ENCODE measurements around the gene PTPRK. TPM values are rescaled to one million over a fixed set of nuclear protein-coding genes. Genes with fewer than 3 reads are reported as not detected.

Gene PTPRK
- total and polyA plus RNA-seq, 10 of the 15 experiments (the other 5 are each of a cell fraction or from before 2014, with no cell fraction given), result 0.23 to 1.9 (median 0.55) TPM

GRCh38 chr6:128560966-128561365 lies 40.6 kb upstream of the PTPRK start:
- Histone ChIP-seq H3K4me1 (ENCODE audit: control insufficient read depth, insufficient read depth, low read length) (no peaks in the 10 kb centered on the region), H2AFZ (ENCODE audit: control insufficient read depth, low read depth, low read length) (no peak overlapping the region), H3K4me2 (ENCODE audit: control insufficient read depth, insufficient read depth) (no peak overlapping the region), H3K9ac (ENCODE audit: control insufficient read depth, insufficient read depth, low read length) (no peak overlapping the region), H3K27ac (ENCODE audit: control insufficient read depth, insufficient read depth) (no peak overlapping the region), H3K36me3 (ENCODE audit: control insufficient read depth in 2 of 2, insufficient read depth in 2 of 2, low read length in 1 of 2) (no peaks in the 10 kb centered on the region), H3K27me3 (replicated peaks in 1 of 2; ENCODE audit: control insufficient read depth in 2 of 2, insufficient read depth in 2 of 2, low read length in 1 of 2) (no peaks in the 10 kb centered on the region), H4K20me1 (ENCODE audit: control insufficient read depth, insufficient read depth) (no peaks in the 10 kb centered on the region), H3K9me3 (replicated peaks; ENCODE audit: control insufficient read depth, insufficient read depth, low read length) (no peaks in the 10 kb centered on the region), H3K4me3 (no peak overlapping the region), H3K79me2 (ENCODE audit: control insufficient read depth, insufficient read depth, low read length) (no peaks in the 10 kb centered on the region)
- POLR2A ChIA-PET, result no interaction called here
- CTCF ChIA-PET, result no interaction called here
- intact Hi-C loops (cut with micrococcal nuclease; ENCODE audit: unreplicated experiment), result no loop called here
- SMC1A ChIA-PET (ENCODE audit: uncharacterized antibody, unreplicated experiment), result no interaction called here
- no peak for FAIRE-seq
- no TSS peak for BruUV-seq (replicated peaks)
- ATAC-seq, result no peak
- TF ChIP-seq YY1 (IDR thresholded peaks at IDR 0.05; ENCODE audit: low read depth, low read length) (no peak), ETV6 (conservative IDR thresholded peaks at IDR 0.05 in 1 of 2, IDR thresholded peaks at IDR 0.05 in 1 of 2; ENCODE audit: borderline replicate concordance in 1 of 2, low read depth in 1 of 2) (no peak), TAF1 (IDR thresholded peaks at IDR 0.05; ENCODE audit: borderline replicate concordance, low read depth, low read length) (no peak), SIN3A (IDR thresholded peaks at IDR 0.05; ENCODE audit: low read depth, low read length) (no peak)
- TF ChIP-seq, protein P1, sequence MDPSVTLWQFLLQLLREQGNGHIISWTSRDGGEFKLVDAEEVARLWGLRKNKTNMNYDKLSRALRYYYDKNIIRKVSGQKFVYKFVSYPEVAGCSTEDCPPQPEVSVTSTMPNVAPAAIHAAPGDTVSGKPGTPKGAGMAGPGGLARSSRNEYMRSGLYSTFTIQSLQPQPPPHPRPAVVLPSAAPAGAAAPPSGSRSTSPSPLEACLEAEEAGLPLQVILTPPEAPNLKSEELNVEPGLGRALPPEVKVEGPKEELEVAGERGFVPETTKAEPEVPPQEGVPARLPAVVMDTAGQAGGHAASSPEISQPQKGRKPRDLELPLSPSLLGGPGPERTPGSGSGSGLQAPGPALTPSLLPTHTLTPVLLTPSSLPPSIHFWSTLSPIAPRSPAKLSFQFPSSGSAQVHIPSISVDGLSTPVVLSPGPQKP (IDR thresholded peaks at IDR 0.05; ENCODE audit: low read depth, low read length), result no peak
- TF ChIP-seq, protein P2, sequence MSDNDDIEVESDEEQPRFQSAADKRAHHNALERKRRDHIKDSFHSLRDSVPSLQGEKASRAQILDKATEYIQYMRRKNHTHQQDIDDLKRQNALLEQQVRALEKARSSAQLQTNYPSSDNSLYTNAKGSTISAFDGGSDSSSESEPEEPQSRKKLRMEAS (IDR thresholded peaks at IDR 0.05; ENCODE audit: low read depth, low read length), result no peak
- RAD21 ChIA-PET (ENCODE audit: unreplicated experiment), result no interaction called here
- DNase-seq (ENCODE audit: low read depth, low spot score), result no peak
- in situ Hi-C loops (cut with MboI), result no loop called here

DNA sequence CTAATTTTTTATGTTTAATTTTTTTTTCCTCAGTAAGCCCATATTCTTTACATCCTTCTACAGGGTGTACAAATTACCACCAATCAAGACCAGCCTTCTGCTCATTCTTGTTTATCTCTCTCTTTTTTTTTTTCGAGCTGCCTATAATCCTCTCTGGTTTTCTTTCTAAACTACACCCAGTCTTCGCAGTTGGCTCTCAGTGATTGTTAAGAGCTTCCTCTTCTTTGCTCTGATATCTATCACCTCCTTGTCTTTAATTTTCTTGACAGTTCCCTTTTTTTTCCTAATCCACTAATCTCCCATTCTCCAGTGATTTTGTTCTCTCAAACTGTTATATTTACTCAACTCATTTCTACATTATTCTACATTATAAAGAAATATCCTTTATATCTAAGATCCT lies 38.5 kb upstream of the PTPRK start:
- intact Hi-C loops (cut with micrococcal nuclease; ENCODE audit: unreplicated experiment), result no loop called here
- BruUV-seq (replicated peaks), result no TSS peak
- POLR2A ChIA-PET, result no interaction called here
- Histone ChIP-seq H2AFZ (ENCODE audit: control insufficient read depth, low read depth, low read length) (no peak overlapping the region), H3K4me3 (no peak overlapping the region), H3K4me1 (ENCODE audit: control insufficient read depth, insufficient read depth, low read length) (no peaks in the 10 kb centered on the region), H3K36me3 (ENCODE audit: control insufficient read depth in 2 of 2, insufficient read depth in 2 of 2, low read length in 1 of 2) (no peaks in the 10 kb centered on the region), H3K27ac (ENCODE audit: control insufficient read depth, insufficient read depth) (no peak overlapping the region), H3K79me2 (ENCODE audit: control insufficient read depth, insufficient read depth, low read length) (no peaks in the 10 kb centered on the region), H3K27me3 (replicated peaks in 1 of 2; ENCODE audit: control insufficient read depth in 2 of 2, insufficient read depth in 2 of 2, low read length in 1 of 2) (no peaks in the 10 kb centered on the region), H3K9ac (ENCODE audit: control insufficient read depth, insufficient read depth, low read length) (no peak overlapping the region), H3K9me3 (replicated peaks; ENCODE audit: control insufficient read depth, insufficient read depth, low read length) (no peaks in the 10 kb centered on the region), H3K4me2 (ENCODE audit: control insufficient read depth, insufficient read depth) (no peak overlapping the region), H4K20me1 (ENCODE audit: control insufficient read depth, insufficient read depth) (no peaks in the 10 kb centered on the region)
- ATAC-seq, result no peak
- SMC1A ChIA-PET (ENCODE audit: uncharacterized antibody, unreplicated experiment), result no interaction called here
- DNase-seq (ENCODE audit: low read depth, low spot score), result no peak
- FAIRE-seq, result no peak
- RAD21 ChIA-PET (ENCODE audit: unreplicated experiment), result no interaction called here
- 0% methylated on average over 2 of the region's 2 CpGs for WGBS (ENCODE audit: insufficient coverage, insufficient replicate concordance, low lambda C conversion rate, missing lambda C conversion rate)
- in situ Hi-C loops (cut with MboI), result no loop called here
- CTCF ChIA-PET, result interaction anchor here (0.6 kb wide), 1 partner anchor 131 kb away, joined by 3 read pairs; no protein-coding TSS in a partner anchor
- TF ChIP-seq BACH1 (IDR thresholded peaks at IDR 0.05; ENCODE audit: borderline replicate concordance), result no peak
- TF ChIP-seq STAT1 (conservative IDR thresholded peaks at IDR 0.05), result no peak
- TF ChIP-seq ZNF622 (IDR thresholded peaks at IDR 0.05), result no peak
- TF ChIP-seq CREB1 (IDR thresholded peaks at IDR 0.05; ENCODE audit: low read depth), result no peak
- no peak for TF ChIP-seq CBFB (IDR thresholded peaks at IDR 0.05; ENCODE audit: low read depth)
- no peak for TF ChIP-seq CREM (IDR thresholded peaks at IDR 0.05; ENCODE audit: low read depth)
- no peak for TF ChIP-seq ETV6 (conservative IDR thresholded peaks at IDR 0.05 in 1 of 2, IDR thresholded peaks at IDR 0.05 in 1 of 2; ENCODE audit: borderline replicate concordance in 1 of 2, low read depth in 1 of 2)
- TF ChIP-seq SMAD1 (IDR thresholded peaks at IDR 0.05; ENCODE audit: low read depth, partially characterized antibody), result no peak
- no peak for TF ChIP-seq PAX8 (IDR thresholded peaks at IDR 0.05)
- TF ChIP-seq, protein P3, sequence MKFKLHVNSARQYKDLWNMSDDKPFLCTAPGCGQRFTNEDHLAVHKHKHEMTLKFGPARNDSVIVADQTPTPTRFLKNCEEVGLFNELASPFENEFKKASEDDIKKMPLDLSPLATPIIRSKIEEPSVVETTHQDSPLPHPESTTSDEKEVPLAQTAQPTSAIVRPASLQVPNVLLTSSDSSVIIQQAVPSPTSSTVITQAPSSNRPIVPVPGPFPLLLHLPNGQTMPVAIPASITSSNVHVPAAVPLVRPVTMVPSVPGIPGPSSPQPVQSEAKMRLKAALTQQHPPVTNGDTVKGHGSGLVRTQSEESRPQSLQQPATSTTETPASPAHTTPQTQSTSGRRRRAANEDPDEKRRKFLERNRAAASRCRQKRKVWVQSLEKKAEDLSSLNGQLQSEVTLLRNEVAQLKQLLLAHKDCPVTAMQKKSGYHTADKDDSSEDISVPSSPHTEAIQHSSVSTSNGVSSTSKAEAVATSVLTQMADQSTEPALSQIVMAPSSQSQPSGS (IDR thresholded peaks at IDR 0.05; ENCODE audit: low read length), result no peak

All from GM12878 (cell line).